ENCODE data around the gene HINT2.

GRCh38 chr9:35763181-35763580 lies 51.7 kb downstream of the HINT2 start:
- TF ChIP-seq CTCF (conservative IDR thresholded peaks at IDR 0.05; ENCODE audit: low read length) (no peak), EZH2phosphoT487 (IDR thresholded peaks at IDR 0.05; ENCODE audit: borderline replicate concordance) (no peak)

Data from Loucy (cell line).